H1 (cell line): ENCODE measurements around the gene BCL2L11.

Experiments used
- BACH1 ChIP-seq: IDR thresholded peaks from 2 replicates; pipeline ENCODE4 v1.6.1; 2012; ENCODE audit warnings: low read length, improper control_type of control experiment
- BCL11A ChIP-seq, 2 experiments: IDR thresholded peaks; one replicate each; pipeline ENCODE4 v1.6.1; 2011; ENCODE audit warnings: low read depth in 2 of 2, low read length in 2 of 2, mild to moderate bottlenecking in 2 of 2
- EP300 ChIP-seq, 2 experiments: IDR thresholded peaks; 1 replicate in 1 of 2; 2 replicates in 1 of 2; pipeline ENCODE4 v1.6.1; 2011 to 2012; ENCODE audit warnings: low read depth in 2 of 2, low read length in 2 of 2, mild to moderate bottlenecking in 2 of 2, borderline replicate concordance in 1 of 2, inconsistent platforms in 1 of 2, moderate library complexity in 1 of 2
- FOSL1 ChIP-seq: IDR thresholded peaks from 2 replicates; pipeline ENCODE4 v1.6.1; 2011; ENCODE audit warnings: mild to moderate bottlenecking, low read depth, low read length, moderate library complexity; ENCODE audit not compliant: insufficient read depth
- HDAC2 ChIP-seq, 2 experiments: fragments of 300-600 bp in 1 of 2; sonication (generic) in 1 of 2; IDR thresholded peaks; 2 replicates each; pipeline ENCODE4 v1.6.1; 2011 to 2012; ENCODE audit warnings: low read depth in 2 of 2, low read length in 2 of 2, mild to moderate bottlenecking in 2 of 2, moderate library complexity in 2 of 2, borderline replicate concordance in 1 of 2, inconsistent platforms in 1 of 2
- POLR2AphosphoS5 ChIP-seq: IDR thresholded peaks from 2 replicates; pipeline ENCODE4 v1.6.1; 2011; ENCODE audit warnings: low read depth, low read length
- RXRA ChIP-seq: IDR thresholded peaks from 2 replicates; pipeline ENCODE4 v1.6.1; 2011; ENCODE audit warnings: low read depth, mild to moderate bottlenecking, low read length, moderate library complexity; ENCODE audit not compliant: insufficient read depth
- SP1 ChIP-seq: IDR thresholded peaks from 2 replicates; pipeline ENCODE4 v1.6.1; 2011; ENCODE audit warnings: low read depth, low read length
- TEAD4 ChIP-seq: IDR thresholded peaks from 2 replicates; pipeline ENCODE4 v1.6.1; 2012; ENCODE audit warnings: low read depth, low read length, inconsistent platforms, mixed read lengths
- ZNF274 ChIP-seq: IDR thresholded peaks from 2 replicates; pipeline ENCODE4 v1.7.0; 2012; ENCODE audit warnings: low read length, borderline replicate concordance; ENCODE audit errors: extremely low read depth
- TF ChIP-seq, protein P1 (sequence below): IDR thresholded peaks from 2 replicates; pipeline ENCODE4 v1.6.1; 2012; ENCODE audit warnings: low read length, inconsistent platforms
- TF ChIP-seq, protein P2 (sequence below), 3 experiments: IDR thresholded peaks; 1 replicate in 2 of 3; 2 replicates in 1 of 3; pipeline versions ENCODE4 v1.5.1 to v1.6.1; 2011; ENCODE audit warnings: low read length in 3 of 3, mild to moderate bottlenecking in 3 of 3, inconsistent platforms in 2 of 3, low read depth in 1 of 3, moderate library complexity in 1 of 3; ENCODE audit not compliant: insufficient read depth in 1 of 3; ENCODE audit errors: control extremely low read depth in 1 of 3
- TF ChIP-seq, protein P3 (sequence below): IDR thresholded peaks from 2 replicates; pipeline ENCODE4 v1.6.1; 2012; ENCODE audit warnings: inconsistent platforms

DNA sequence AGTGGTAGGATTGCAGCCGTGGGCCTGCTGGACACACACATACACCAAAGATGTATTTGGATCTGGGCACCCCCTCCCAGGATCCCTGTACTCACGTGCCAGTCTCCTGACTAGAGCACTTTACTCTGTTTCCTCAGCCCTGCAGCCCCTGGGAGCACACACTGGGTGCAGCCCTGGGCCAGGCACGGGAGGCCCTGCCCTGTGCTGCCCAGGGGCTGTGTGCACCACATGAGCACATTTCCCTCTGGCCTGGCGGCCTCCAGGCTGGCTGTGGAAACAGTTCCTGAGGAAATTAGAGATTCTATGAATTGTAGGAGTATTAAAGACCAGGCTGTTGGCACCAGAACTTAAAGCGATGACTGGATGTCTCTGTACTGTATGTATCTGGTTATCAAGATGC, 45.4 kb downstream of the BCL2L11 start:
- TF ChIP-seq TEAD4, result no peak
- TF ChIP-seq, protein P1, sequence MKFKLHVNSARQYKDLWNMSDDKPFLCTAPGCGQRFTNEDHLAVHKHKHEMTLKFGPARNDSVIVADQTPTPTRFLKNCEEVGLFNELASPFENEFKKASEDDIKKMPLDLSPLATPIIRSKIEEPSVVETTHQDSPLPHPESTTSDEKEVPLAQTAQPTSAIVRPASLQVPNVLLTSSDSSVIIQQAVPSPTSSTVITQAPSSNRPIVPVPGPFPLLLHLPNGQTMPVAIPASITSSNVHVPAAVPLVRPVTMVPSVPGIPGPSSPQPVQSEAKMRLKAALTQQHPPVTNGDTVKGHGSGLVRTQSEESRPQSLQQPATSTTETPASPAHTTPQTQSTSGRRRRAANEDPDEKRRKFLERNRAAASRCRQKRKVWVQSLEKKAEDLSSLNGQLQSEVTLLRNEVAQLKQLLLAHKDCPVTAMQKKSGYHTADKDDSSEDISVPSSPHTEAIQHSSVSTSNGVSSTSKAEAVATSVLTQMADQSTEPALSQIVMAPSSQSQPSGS, result no peak
- no peak for TF ChIP-seq HDAC2 (IDR thresholded peaks at IDR 0.05; ENCODE audit: borderline replicate concordance in 1 of 2, low read depth in 2 of 2, low read length in 2 of 2)
- TF ChIP-seq ZNF274, result no peak
- TF ChIP-seq POLR2AphosphoS5, result no peak
- no peak for TF ChIP-seq RXRA
- TF ChIP-seq, protein P2, sequence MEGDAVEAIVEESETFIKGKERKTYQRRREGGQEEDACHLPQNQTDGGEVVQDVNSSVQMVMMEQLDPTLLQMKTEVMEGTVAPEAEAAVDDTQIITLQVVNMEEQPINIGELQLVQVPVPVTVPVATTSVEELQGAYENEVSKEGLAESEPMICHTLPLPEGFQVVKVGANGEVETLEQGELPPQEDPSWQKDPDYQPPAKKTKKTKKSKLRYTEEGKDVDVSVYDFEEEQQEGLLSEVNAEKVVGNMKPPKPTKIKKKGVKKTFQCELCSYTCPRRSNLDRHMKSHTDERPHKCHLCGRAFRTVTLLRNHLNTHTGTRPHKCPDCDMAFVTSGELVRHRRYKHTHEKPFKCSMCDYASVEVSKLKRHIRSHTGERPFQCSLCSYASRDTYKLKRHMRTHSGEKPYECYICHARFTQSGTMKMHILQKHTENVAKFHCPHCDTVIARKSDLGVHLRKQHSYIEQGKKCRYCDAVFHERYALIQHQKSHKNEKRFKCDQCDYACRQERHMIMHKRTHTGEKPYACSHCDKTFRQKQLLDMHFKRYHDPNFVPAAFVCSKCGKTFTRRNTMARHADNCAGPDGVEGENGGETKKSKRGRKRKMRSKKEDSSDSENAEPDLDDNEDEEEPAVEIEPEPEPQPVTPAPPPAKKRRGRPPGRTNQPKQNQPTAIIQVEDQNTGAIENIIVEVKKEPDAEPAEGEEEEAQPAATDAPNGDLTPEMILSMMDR (IDR thresholded peaks at IDR 0.05; ENCODE audit: control extremely low read depth in 1 of 3, insufficient read depth in 1 of 3, low read depth in 1 of 3, low read length in 3 of 3), result no peak
- TF ChIP-seq BACH1, result no peak
- TF ChIP-seq SP1, result no peak
- no peak for TF ChIP-seq EP300 (IDR thresholded peaks at IDR 0.05; ENCODE audit: borderline replicate concordance in 1 of 2, low read depth in 2 of 2, low read length in 2 of 2)
- TF ChIP-seq, protein P3, sequence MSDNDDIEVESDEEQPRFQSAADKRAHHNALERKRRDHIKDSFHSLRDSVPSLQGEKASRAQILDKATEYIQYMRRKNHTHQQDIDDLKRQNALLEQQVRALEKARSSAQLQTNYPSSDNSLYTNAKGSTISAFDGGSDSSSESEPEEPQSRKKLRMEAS, result no peak
- TF ChIP-seq BCL11A (IDR thresholded peaks at IDR 0.05; ENCODE audit: low read depth in 2 of 2, low read length in 2 of 2), result no peak
- no peak for TF ChIP-seq FOSL1
